ENCODE results near the gene LIN52.

Gene LIN52

GRCh38 chr14:74195623-74196022 lies 110.9 kb downstream of the LIN52 start:
- DNase-seq (ENCODE audit: low read depth), result no peak
- peaks cover 9% of the 10 kb centered on the region for H3K36me3 ChIP-seq (ENCODE audit: control insufficient read depth, insufficient read depth, low read length, severe bottlenecking)
- H3K9ac ChIP-seq (ENCODE audit: low read length), result no peak overlapping the region
- no peak overlapping the region for H3K4me3 ChIP-seq (ENCODE audit: low read length)
- no peaks in the 10 kb centered on the region for H3K27me3 ChIP-seq (replicated peaks; ENCODE audit: control insufficient read depth, insufficient read depth, low read length)
- H3K9me3 ChIP-seq (ENCODE audit: control insufficient read depth, low read length), result no peaks in the 10 kb centered on the region
- H3K4me1 ChIP-seq (ENCODE audit: control insufficient read depth, insufficient read depth, low read length), result peaks cover 11% of the 10 kb centered on the region

- Histone ChIP-seq H3K9ac (ENCODE audit: low read length) (no peak overlapping the region), H3K4me3 (ENCODE audit: low read length) (no peak overlapping the region), H3K4me1 (ENCODE audit: control insufficient read depth, insufficient read depth, low read length) (peaks cover 8% of the 10 kb centered on the region), H3K9me3 (ENCODE audit: control insufficient read depth, low read length) (no peaks in the 10 kb centered on the region), H3K36me3 (ENCODE audit: control insufficient read depth, insufficient read depth, low read length, severe bottlenecking) (peaks cover 9% of the 10 kb centered on the region), H3K27me3 (replicated peaks; ENCODE audit: control insufficient read depth, insufficient read depth, low read length) (no peaks in the 10 kb centered on the region)
- DNase-seq (ENCODE audit: low read depth), result no peak
These were observed 113.9 kb downstream of the LIN52 start for GRCh38 chr14:74198441-74199234.

- peaks cover 16% of the 10 kb centered on the region for H3K4me1 ChIP-seq (ENCODE audit: control insufficient read depth, insufficient read depth, low read length)
- no peak for DNase-seq (ENCODE audit: low read depth)
- no peak overlapping the region for H3K9ac ChIP-seq (ENCODE audit: low read length)
- no peaks in the 10 kb centered on the region for H3K9me3 ChIP-seq (ENCODE audit: control insufficient read depth, low read length)
- no peak overlapping the region for H3K4me3 ChIP-seq (ENCODE audit: low read length)
- no peaks in the 10 kb centered on the region for H3K27me3 ChIP-seq (replicated peaks; ENCODE audit: control insufficient read depth, insufficient read depth, low read length)
- peaks cover 9% of the 10 kb centered on the region for H3K36me3 ChIP-seq (ENCODE audit: control insufficient read depth, insufficient read depth, low read length, severe bottlenecking)
These were observed 117.4 kb downstream of the LIN52 start for GRCh38 chr14:74202113-74202512.

GRCh38 chr14:74203639-74204038 lies 118.9 kb downstream of the LIN52 start:
- no peaks in the 10 kb centered on the region for H3K9me3 ChIP-seq (ENCODE audit: control insufficient read depth, low read length)
- no peak overlapping the region for H3K4me3 ChIP-seq (ENCODE audit: low read length)
- H3K27me3 ChIP-seq (replicated peaks; ENCODE audit: control insufficient read depth, insufficient read depth, low read length), result no peaks in the 10 kb centered on the region
- peaks cover 9% of the 10 kb centered on the region for H3K36me3 ChIP-seq (ENCODE audit: control insufficient read depth, insufficient read depth, low read length, severe bottlenecking)
- no peak for DNase-seq (ENCODE audit: low read depth)
- no peak overlapping the region for H3K9ac ChIP-seq (ENCODE audit: low read length)
- peaks cover 8% of the 10 kb centered on the region for H3K4me1 ChIP-seq (ENCODE audit: control insufficient read depth, insufficient read depth, low read length)

GRCh38 chr14:74204491-74204890 lies 119.7 kb downstream of the LIN52 start:
- no peak for DNase-seq (ENCODE audit: low read depth)
- peaks cover 4% of the 10 kb centered on the region for H3K36me3 ChIP-seq (ENCODE audit: control insufficient read depth, insufficient read depth, low read length, severe bottlenecking)
- H3K9ac ChIP-seq (ENCODE audit: low read length), result no peak overlapping the region
- no peaks in the 10 kb centered on the region for H3K27me3 ChIP-seq (replicated peaks; ENCODE audit: control insufficient read depth, insufficient read depth, low read length)
- no peak overlapping the region for H3K4me3 ChIP-seq (ENCODE audit: low read length)
- H3K9me3 ChIP-seq (ENCODE audit: control insufficient read depth, low read length), result no peaks in the 10 kb centered on the region
- H3K4me1 ChIP-seq (ENCODE audit: control insufficient read depth, insufficient read depth, low read length), result peaks cover 8% of the 10 kb centered on the region

- Histone ChIP-seq H3K9ac (ENCODE audit: low read length) (no peak overlapping the region), H3K4me1 (ENCODE audit: control insufficient read depth, insufficient read depth, low read length) (peaks cover 8% of the 10 kb centered on the region), H3K27me3 (replicated peaks; ENCODE audit: control insufficient read depth, insufficient read depth, low read length) (no peaks in the 10 kb centered on the region), H3K4me3 (ENCODE audit: low read length) (no peak overlapping the region), H3K9me3 (ENCODE audit: control insufficient read depth, low read length) (no peaks in the 10 kb centered on the region), H3K36me3 (ENCODE audit: control insufficient read depth, insufficient read depth, low read length, severe bottlenecking) (no peaks in the 10 kb centered on the region)
- no peak for DNase-seq (ENCODE audit: low read depth)
These were observed 121.1 kb downstream of the LIN52 start for GRCh38 chr14:74205882-74206281.

GRCh38 chr14:74207943-74208342 lies 123.2 kb downstream of the LIN52 start:
- no peak for DNase-seq (ENCODE audit: low read depth)
- no peaks in the 10 kb centered on the region for H3K36me3 ChIP-seq (ENCODE audit: control insufficient read depth, insufficient read depth, low read length, severe bottlenecking)
- no peak overlapping the region for H3K4me3 ChIP-seq (ENCODE audit: low read length)
- no peak overlapping the region for H3K9ac ChIP-seq (ENCODE audit: low read length)
- no peaks in the 10 kb centered on the region for H3K9me3 ChIP-seq (ENCODE audit: control insufficient read depth, low read length)
- H3K4me1 ChIP-seq (ENCODE audit: control insufficient read depth, insufficient read depth, low read length), result peaks cover 8% of the 10 kb centered on the region
- peaks cover 2% of the 10 kb centered on the region for H3K27me3 ChIP-seq (replicated peaks; ENCODE audit: control insufficient read depth, insufficient read depth, low read length)

GRCh38 chr14:74208642-74209041 lies 123.9 kb downstream of the LIN52 start:
- Histone ChIP-seq H3K36me3 (ENCODE audit: control insufficient read depth, insufficient read depth, low read length, severe bottlenecking) (no peaks in the 10 kb centered on the region), H3K4me3 (ENCODE audit: low read length) (no peak overlapping the region), H3K9ac (ENCODE audit: low read length) (no peak overlapping the region), H3K4me1 (ENCODE audit: control insufficient read depth, insufficient read depth, low read length) (peaks cover 8% of the 10 kb centered on the region), H3K27me3 (replicated peaks; ENCODE audit: control insufficient read depth, insufficient read depth, low read length) (peaks cover 2% of the 10 kb centered on the region), H3K9me3 (ENCODE audit: control insufficient read depth, low read length) (no peaks in the 10 kb centered on the region)
- DNase-seq (ENCODE audit: low read depth), result no peak

- Histone ChIP-seq H3K9ac (ENCODE audit: low read length) (no peak overlapping the region), H3K4me1 (ENCODE audit: control insufficient read depth, insufficient read depth, low read length) (no peaks in the 10 kb centered on the region)
These were observed 127.3 kb downstream of the LIN52 start for GRCh38 chr14:74211945-74212580.

GRCh38 chr14:74213907-74214803 lies 129.4 kb downstream of the LIN52 start:
- no peak for DNase-seq (ENCODE audit: low read depth)
- Histone ChIP-seq H3K36me3 (ENCODE audit: control insufficient read depth, insufficient read depth, low read length, severe bottlenecking) (no peaks in the 10 kb centered on the region), H3K4me1 (ENCODE audit: control insufficient read depth, insufficient read depth, low read length) (no peaks in the 10 kb centered on the region), H3K9ac (ENCODE audit: low read length) (no peak overlapping the region), H3K27me3 (replicated peaks; ENCODE audit: control insufficient read depth, insufficient read depth, low read length) (peaks cover 29% of the 10 kb centered on the region), H3K4me3 (ENCODE audit: low read length) (no peak overlapping the region), H3K9me3 (ENCODE audit: control insufficient read depth, low read length) (no peaks in the 10 kb centered on the region)

More at GRCh38 chr14:74211945-74212580, 127.3 kb downstream of the LIN52 start:
- no peak for DNase-seq (ENCODE audit: low read depth)
- Histone ChIP-seq H3K36me3 (ENCODE audit: control insufficient read depth, insufficient read depth, low read length, severe bottlenecking) (no peaks in the 10 kb centered on the region), H3K9me3 (ENCODE audit: control insufficient read depth, low read length) (no peaks in the 10 kb centered on the region), H3K4me3 (ENCODE audit: low read length) (no peak overlapping the region), H3K27me3 (replicated peaks; ENCODE audit: control insufficient read depth, insufficient read depth, low read length) (peaks cover 13% of the 10 kb centered on the region)

- no peaks in the 10 kb centered on the region for H3K4me1 ChIP-seq (ENCODE audit: control insufficient read depth, insufficient read depth, low read length)
- H3K9ac ChIP-seq (ENCODE audit: low read length), result no peak overlapping the region
- H3K36me3 ChIP-seq (ENCODE audit: control insufficient read depth, insufficient read depth, low read length, severe bottlenecking), result no peaks in the 10 kb centered on the region
- no peaks in the 10 kb centered on the region for H3K9me3 ChIP-seq (ENCODE audit: control insufficient read depth, low read length)
- H3K27me3 ChIP-seq (replicated peaks; ENCODE audit: control insufficient read depth, insufficient read depth, low read length), result peaks cover 43% of the 10 kb centered on the region
- no peak for DNase-seq (ENCODE audit: low read depth)
- H3K4me3 ChIP-seq (ENCODE audit: low read length), result no peak overlapping the region
These were observed 131.9 kb downstream of the LIN52 start for GRCh38 chr14:74216671-74217070.

All from adipocyte (in vitro differentiated cells).